HCEC 1CT (cell line): ENCODE measurements around the gene MEX3D.
"Not testable (repeated sequence)": the region's sequence is repeated elsewhere in the genome, so short reads cannot be mapped to it uniquely, and the experiment has no call there.

ENCODE experiments used
- DNase-seq: peaks from one replicate; pipeline ENCODE4 v3.0.0-alpha.2; 2017

Gene MEX3D

DNA sequence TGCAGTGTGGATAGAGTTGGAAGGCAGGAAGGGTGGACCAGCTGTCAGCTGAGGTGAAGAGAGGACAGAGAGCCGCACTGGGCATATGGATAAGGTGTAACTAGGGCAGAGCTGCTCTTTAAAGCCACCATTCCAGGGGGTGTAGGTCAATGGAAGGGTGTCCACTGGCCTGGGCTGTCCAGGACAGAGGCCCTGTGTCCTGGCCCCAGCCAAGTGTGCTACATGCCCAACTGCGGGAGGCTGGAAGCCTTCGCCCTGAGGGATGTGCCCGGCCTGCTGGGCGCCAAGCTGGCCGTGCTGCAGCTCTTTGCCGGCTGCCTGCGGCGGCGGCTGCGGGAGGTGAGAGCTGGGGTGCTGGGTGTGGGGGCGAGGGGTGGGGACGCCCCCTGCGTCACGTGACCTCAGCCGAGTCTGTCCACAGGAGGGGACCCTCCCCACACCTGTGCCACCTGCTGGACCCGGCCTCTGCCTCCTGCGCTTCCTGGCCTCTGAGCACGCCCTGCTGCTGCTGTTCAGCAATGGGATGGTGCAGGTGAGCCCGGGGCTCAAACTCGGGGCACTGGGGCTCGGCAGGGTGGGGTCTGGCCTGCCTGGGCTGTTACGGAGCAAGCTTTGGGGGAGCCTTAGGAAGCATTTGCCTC lies 34.5 kb downstream of the MEX3D start:
- no peak for DNase-seq

DNA sequence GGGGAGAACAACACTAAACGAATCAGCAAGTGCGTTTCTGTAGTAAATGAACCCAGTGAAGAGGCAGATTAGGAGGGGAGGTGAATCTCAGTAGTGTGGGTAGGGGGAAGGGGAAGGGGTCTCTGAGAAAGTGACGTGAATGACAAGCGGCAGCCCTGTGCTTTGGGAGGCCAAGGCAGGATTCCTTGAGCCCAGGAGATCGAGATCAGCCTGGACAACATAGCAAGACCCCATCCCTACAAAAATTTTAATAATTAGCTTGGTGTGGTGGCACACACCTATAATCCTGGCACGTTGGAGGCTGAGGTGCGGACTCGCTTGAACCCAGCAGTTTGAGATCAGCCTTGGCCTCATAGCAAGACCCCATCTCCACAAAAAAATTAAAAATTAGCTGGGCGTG lies 36.1 kb downstream of the MEX3D start:
- DNase-seq: no peak

- DNase-seq: no peak
Measured at GRCh38 chr19:1531587-1531986, 36.5 kb downstream of the MEX3D start.

GRCh38 chr19:1530856-1531255 lies 37.3 kb downstream of the MEX3D start:
- DNase-seq: not testable (repeated sequence)

GRCh38 chr19:1529430-1529816 lies 38.7 kb downstream of the MEX3D start:
- DNase-seq: no peak

GRCh38 chr19:1528596-1529429 lies 39.3 kb downstream of the MEX3D start:
- DNase-seq: no peak

DNA sequence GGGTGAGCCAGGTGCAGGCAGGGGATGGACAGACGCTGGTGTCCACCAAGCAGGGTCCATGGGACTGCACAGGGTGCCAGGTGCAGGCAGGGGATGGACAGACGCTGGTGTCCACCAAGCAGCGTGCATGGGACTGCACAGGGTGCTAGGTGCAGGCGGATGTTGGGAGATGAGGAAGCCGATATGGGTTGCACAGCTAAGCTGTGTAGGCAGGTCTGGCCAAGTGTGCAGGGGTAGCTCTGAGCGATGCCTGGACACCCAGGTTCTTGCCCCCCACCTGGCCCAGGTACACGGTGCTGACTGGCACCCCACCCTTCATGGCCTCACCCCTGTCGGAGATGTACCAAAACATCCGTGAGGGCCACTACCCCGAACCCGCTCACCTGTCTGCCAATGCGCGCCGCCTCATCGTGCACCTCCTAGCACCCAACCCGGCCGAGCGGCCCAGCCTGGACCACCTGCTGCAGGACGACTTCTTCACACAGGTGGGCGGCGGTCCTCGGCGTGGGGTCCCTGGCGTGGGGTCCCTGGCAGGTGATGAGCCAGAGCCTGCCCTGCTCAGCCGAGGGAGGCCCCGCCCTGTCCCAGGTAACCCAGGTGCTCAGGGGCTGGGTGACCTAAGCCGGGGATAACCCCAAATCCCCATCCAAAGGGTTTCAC lies 40.3 kb downstream of the MEX3D start:
- no peak for DNase-seq

DNA sequence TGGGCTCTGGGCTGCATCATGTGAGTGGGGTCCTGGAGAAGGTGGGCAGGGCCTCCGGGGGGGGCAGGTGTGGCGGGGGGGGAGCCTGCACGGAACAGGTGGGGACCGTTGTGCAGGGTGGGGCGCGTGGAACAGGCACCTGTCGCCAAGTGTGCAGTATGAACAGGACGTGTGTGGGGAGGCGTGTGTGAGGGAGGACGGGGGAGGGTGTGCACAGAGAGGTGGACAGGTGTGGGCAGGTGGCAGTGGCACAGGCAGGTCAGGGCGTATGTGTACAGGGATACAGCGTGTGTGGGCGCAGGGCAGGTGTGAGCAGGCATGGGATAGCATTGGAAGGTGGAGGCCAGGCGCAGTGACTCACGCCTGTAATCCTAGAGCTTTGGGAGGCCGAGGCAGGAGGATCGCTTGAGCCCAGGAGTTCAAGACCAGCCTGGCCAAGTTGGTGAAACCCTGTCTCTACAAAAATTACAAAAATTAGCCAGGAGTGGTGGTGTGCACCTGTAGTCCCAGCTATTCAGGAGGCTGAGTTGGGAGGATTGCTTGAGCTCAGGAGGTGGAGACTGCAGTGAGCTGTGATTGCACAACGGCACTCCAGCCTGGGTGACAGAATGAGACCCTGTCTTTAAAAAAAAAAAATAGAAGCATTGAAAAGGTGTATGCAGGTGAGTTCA lies 41.0 kb downstream of the MEX3D start:
- DNase-seq: no peak

- DNase-seq: no peak
Measured at GRCh38 chr19:1526066-1526778, 41.9 kb downstream of the MEX3D start.

GRCh38 chr19:1525343-1525742 lies 42.8 kb downstream of the MEX3D start:
- no peak for DNase-seq

- DNase-seq: no peak
Measured at GRCh38 chr19:1524972-1525325, 43.2 kb downstream of the MEX3D start.

DNA sequence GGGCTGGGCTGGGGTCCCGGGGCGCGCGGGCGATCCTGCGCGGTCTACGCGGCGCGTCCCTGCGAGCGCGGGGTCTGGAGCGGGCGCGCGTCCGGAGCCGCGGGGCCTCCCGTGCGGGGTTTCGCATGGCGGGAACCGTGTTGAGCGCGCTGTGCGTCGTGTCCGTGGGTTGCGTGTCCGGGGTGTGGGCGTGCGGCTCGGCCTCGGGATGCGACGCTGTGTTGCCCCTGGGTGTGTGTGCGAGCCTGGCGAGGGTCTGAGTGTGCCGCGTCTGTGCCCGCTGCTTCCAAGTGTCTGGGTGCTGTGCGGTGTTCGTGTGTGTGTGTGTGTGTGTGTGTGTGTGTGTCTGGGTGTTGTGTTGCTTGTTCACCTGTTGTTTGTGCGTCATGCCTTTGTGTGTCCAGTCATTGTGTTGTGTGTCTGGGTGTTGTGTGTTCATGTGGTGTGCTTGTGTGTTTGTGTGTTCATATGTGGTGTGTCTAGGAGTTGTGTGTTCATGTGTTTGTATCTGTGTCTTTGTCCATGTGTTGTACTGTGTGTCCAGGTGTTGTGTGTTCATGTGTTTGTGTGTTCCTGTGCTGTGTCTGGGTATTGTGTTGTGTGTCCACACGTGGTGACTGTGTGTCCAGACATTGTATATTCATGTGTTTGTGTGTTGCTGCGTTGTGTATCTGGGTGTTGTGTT lies 43.7 kb downstream of the MEX3D start:
- DNase-seq: no peak

- no peak for DNase-seq
Measured at GRCh38 chr19:1523412-1524286, 44.5 kb downstream of the MEX3D start, which contains the start of gene PLK5. PLK5 (plus strand) TSS chr19:1524077; CDS start chr19:1526997, 2,920 bp downstream.

DNA sequence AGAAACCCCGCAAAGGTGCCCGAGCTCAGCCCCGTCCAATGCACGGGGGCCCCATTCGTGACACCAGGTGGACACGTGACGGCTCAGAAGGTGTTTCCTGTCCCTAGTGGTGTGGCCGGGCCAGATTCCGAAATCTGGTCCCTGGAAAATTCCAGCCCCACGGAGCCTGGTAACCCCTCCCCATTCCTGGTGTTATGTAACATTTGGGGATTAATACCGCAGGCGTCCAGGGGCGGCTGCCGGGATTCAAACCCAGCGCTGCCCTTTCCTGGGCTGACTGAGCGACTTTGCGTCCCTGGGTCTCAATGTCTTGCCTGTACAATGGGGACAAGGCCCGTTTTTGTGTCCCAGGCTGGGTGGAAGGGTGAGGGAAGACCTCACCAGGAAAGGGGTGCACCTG lies 45.3 kb downstream of the MEX3D start:
- DNase-seq: no peak

GRCh38 chr19:1522061-1522460 lies 46.1 kb downstream of the MEX3D start:
- no peak for DNase-seq

DNA sequence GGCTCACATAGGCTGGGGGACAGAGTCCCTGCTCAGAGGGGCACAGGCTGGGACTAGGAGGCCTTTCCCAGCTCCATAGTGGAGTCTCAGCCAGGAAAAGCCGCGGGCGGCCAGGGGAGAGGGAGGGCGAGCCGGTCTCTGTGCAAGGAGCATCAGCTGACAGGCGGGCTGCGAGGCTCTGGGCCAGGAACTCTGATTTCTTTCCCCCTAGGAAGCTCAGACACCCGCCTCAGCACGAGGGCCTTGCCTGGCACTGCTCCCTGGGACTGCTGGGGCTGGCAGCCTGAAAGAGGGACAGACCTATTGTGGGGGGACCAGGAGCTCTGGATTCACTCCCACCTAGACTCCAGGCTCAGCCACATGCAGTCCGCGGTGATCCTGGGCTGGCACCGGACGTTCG lies 46.5 kb downstream of the MEX3D start:
- no peak for DNase-seq

DNA sequence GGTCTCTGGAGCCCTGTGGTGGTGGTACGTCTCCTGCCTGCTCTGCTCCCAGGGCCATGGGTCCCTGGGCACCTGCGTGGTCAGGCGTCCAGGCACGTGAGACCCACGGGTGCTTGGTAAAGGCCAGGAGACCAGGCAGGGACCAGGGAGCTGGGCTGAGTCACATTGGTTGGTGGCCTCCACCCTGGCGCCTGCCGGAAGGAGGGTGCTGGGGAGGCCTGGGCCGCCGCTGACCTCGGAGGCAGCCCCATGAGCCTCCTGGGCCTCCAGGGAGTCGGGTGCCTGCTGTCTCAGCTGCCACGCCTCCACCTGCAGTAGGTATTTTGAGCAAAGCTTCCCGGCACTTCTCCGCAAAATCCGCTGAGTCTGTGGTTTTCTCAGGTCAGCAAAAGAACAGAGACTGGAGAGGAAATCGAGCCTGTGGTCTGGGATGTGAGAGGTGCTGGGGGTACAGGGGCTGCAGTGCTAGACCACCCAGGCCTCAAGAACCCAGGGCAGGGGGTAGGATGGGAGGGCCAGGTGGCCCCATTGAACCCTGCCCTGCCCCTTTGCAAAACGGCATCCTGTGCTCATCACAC lies 47.8 kb downstream of the MEX3D start:
- no peak for DNase-seq

- DNase-seq: not testable (repeated sequence)
Measured at GRCh38 chr19:1519802-1520201, 48.3 kb downstream of the MEX3D start.

GRCh38 chr19:1518471-1518870 lies 49.7 kb downstream of the MEX3D start:
- no peak for DNase-seq

DNA sequence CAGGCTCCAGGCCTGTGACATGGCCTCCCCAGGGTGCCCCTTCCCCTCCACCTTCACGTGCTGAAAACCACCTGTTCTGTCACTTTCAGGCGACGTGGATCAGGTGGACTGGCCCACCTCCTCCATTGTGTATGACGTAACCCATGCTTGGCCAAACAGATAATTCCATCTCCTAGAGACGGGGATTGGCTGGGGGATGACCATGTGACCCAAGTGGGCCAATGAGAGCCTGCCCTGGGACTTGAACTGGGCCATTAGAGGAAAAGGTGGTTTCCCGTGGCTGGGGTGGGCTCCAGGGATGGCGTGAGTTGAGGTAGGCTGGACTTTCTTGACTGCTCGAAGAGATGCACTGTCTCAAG lies 51.8 kb downstream of the MEX3D start:
- DNase-seq: no peak
